GM19438 (cell line): Measurements from ENCODE around the gene FOXN4.

Source experiments
- ATAC-seq: cut with Tn5 transposase; IDR thresholded peaks from one replicate; pipeline ENCODE4 v1.9.1; 2021; ENCODE audit warnings: low read depth; ENCODE audit not compliant: unreplicated experiment

FOXN4 gene

GRCh38 chr12:109261087-109261486, 48.0 kb downstream of the FOXN4 start:
- no peak for ATAC-seq

- ATAC-seq = no peak
Measured at GRCh38 chr12:109259545-109259895, 49.6 kb downstream of the FOXN4 start.

- ATAC-seq = no peak
Measured at GRCh38 chr12:109258607-109259544, 50.2 kb downstream of the FOXN4 start.

GRCh38 chr12:109258201-109258600, 50.9 kb downstream of the FOXN4 start:
- no peak for ATAC-seq

GRCh38 chr12:109256011-109256410, 53.1 kb downstream of the FOXN4 start:
- no peak for ATAC-seq

- no peak for ATAC-seq
Measured at GRCh38 chr12:109255377-109255776, 53.7 kb downstream of the FOXN4 start.

GRCh38 chr12:109253913-109254544, 55.1 kb downstream of the FOXN4 start:
- no peak for ATAC-seq

GRCh38 chr12:109252799-109253198, 56.3 kb downstream of the FOXN4 start:
- no peak for ATAC-seq

GRCh38 chr12:109250523-109250922, 58.6 kb downstream of the FOXN4 start:
- no peak for ATAC-seq

GRCh38 chr12:109247831-109248654, 61.0 kb downstream of the FOXN4 start:
- ATAC-seq = no peak

- ATAC-seq = no peak
Measured at GRCh38 chr12:109246221-109246620, 62.9 kb downstream of the FOXN4 start.

- no peak for ATAC-seq
Measured at GRCh38 chr12:109244073-109244472, 65.0 kb downstream of the FOXN4 start.

- ATAC-seq = no peak
Measured at GRCh38 chr12:109241936-109242335, 67.1 kb downstream of the FOXN4 start.

GRCh38 chr12:109240365-109240764, 68.7 kb downstream of the FOXN4 start:
- ATAC-seq = no peak

- ATAC-seq = no peak
Measured at GRCh38 chr12:109239691-109240090, 69.4 kb downstream of the FOXN4 start.

GRCh38 chr12:109239179-109239578, 69.9 kb downstream of the FOXN4 start:
- no peak for ATAC-seq

GRCh38 chr12:109236257-109236656, 72.8 kb downstream of the FOXN4 start:
- ATAC-seq = no peak

- ATAC-seq = no peak
Measured at GRCh38 chr12:109234012-109234411, 75.1 kb downstream of the FOXN4 start.

- no peak for ATAC-seq
Measured at GRCh38 chr12:109232731-109233130, 76.4 kb downstream of the FOXN4 start.

- no peak for ATAC-seq
Measured at GRCh38 chr12:109230193-109230592, 78.9 kb downstream of the FOXN4 start.

GRCh38 chr12:109228664-109229063, 80.4 kb downstream of the FOXN4 start:
- ATAC-seq = no peak
